Measurements from ENCODE around the gene PPFIA4.

The PPFIA4 gene

GRCh38 chr1:203072911-203073310, 46.6 kb downstream of the PPFIA4 start:
- Histone ChIP-seq H3K27me3 (replicated peaks; ENCODE audit: control insufficient read depth, insufficient read depth, low read length, poor library complexity, severe bottlenecking) (peaks cover 4% of the 10 kb centered on the region), H3K36me3 (ENCODE audit: control insufficient read depth, insufficient read depth, low read length) (no peaks in the 10 kb centered on the region), H3K27ac (ENCODE audit: insufficient read depth, low read length, poor library complexity, severe bottlenecking) (no peak overlapping the region), H3K4me3 (ENCODE audit: insufficient read depth, low read depth, low read length, poor library complexity, severe bottlenecking) (no peak overlapping the region), H3K9me3 (ENCODE audit: control insufficient read depth, low read length) (no peaks in the 10 kb centered on the region), H3K4me1 (ENCODE audit: control insufficient read depth, insufficient read depth, low read length, poor library complexity, severe bottlenecking) (peaks cover 9% of the 10 kb centered on the region)
- DNase-seq: no peak

DNA sequence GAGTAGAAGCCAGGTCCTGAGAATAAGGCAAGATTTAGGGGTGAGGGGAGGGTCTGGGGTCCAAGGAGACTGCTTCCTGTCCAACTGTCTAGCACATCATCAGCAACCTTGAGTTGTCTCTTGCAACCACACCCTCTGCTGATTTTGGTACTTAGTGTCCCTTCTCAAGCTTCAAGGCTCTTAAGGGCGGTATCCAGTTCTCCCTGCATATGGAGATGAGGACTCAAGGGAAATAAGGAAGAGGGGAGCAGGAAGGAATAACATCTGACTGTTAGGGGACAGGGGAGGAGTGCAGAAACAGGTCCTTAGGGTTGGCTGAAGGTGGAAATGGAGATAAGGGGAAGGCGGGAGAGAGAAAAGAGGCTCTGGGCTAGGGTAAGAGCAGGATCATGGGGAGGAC, 47.2 kb downstream of the PPFIA4 start:
- Histone ChIP-seq H3K36me3 (ENCODE audit: control insufficient read depth, insufficient read depth, low read length) (no peaks in the 10 kb centered on the region), H3K4me3 (ENCODE audit: insufficient read depth, low read depth, low read length, poor library complexity, severe bottlenecking) (no peak overlapping the region), H3K27me3 (replicated peaks; ENCODE audit: control insufficient read depth, insufficient read depth, low read length, poor library complexity, severe bottlenecking) (peaks cover 4% of the 10 kb centered on the region), H3K27ac (ENCODE audit: insufficient read depth, low read length, poor library complexity, severe bottlenecking) (no peak overlapping the region), H3K9me3 (ENCODE audit: control insufficient read depth, low read length) (no peaks in the 10 kb centered on the region), H3K4me1 (ENCODE audit: control insufficient read depth, insufficient read depth, low read length, poor library complexity, severe bottlenecking) (peaks cover 9% of the 10 kb centered on the region)
- DNase-seq: no peak

- no peak overlapping the region for H3K4me3 ChIP-seq (ENCODE audit: insufficient read depth, low read depth, low read length, poor library complexity, severe bottlenecking)
- H3K4me1 ChIP-seq (ENCODE audit: control insufficient read depth, insufficient read depth, low read length, poor library complexity, severe bottlenecking): peaks cover 9% of the 10 kb centered on the region
- no peak overlapping the region for H3K27ac ChIP-seq (ENCODE audit: insufficient read depth, low read length, poor library complexity, severe bottlenecking)
- peaks cover 4% of the 10 kb centered on the region for H3K27me3 ChIP-seq (replicated peaks; ENCODE audit: control insufficient read depth, insufficient read depth, low read length, poor library complexity, severe bottlenecking)
- DNase-seq: no peak
- no peaks in the 10 kb centered on the region for H3K36me3 ChIP-seq (ENCODE audit: control insufficient read depth, insufficient read depth, low read length)
- no peaks in the 10 kb centered on the region for H3K9me3 ChIP-seq (ENCODE audit: control insufficient read depth, low read length)
These were observed 48.3 kb downstream of the PPFIA4 start for GRCh38 chr1:203074610-203075009.

GRCh38 chr1:203075236-203076030, 49.1 kb downstream of the PPFIA4 start:
- DNase-seq: no peak
- H3K27me3 ChIP-seq (replicated peaks; ENCODE audit: control insufficient read depth, insufficient read depth, low read length, poor library complexity, severe bottlenecking): peaks cover 4% of the 10 kb centered on the region
- H3K27ac ChIP-seq (ENCODE audit: insufficient read depth, low read length, poor library complexity, severe bottlenecking): no peak overlapping the region
- no peak overlapping the region for H3K4me3 ChIP-seq (ENCODE audit: insufficient read depth, low read depth, low read length, poor library complexity, severe bottlenecking)
- H3K36me3 ChIP-seq (ENCODE audit: control insufficient read depth, insufficient read depth, low read length): no peaks in the 10 kb centered on the region
- peaks cover 9% of the 10 kb centered on the region for H3K4me1 ChIP-seq (ENCODE audit: control insufficient read depth, insufficient read depth, low read length, poor library complexity, severe bottlenecking)
- H3K9me3 ChIP-seq (ENCODE audit: control insufficient read depth, low read length): no peaks in the 10 kb centered on the region

GRCh38 chr1:203076031-203076511, 49.8 kb downstream of the PPFIA4 start:
- Histone ChIP-seq H3K27ac (ENCODE audit: insufficient read depth, low read length, poor library complexity, severe bottlenecking) (no peak overlapping the region), H3K4me3 (ENCODE audit: insufficient read depth, low read depth, low read length, poor library complexity, severe bottlenecking) (no peak overlapping the region), H3K27me3 (replicated peaks; ENCODE audit: control insufficient read depth, insufficient read depth, low read length, poor library complexity, severe bottlenecking) (peaks cover 6% of the 10 kb centered on the region), H3K4me1 (ENCODE audit: control insufficient read depth, insufficient read depth, low read length, poor library complexity, severe bottlenecking) (peaks cover 9% of the 10 kb centered on the region), H3K9me3 (ENCODE audit: control insufficient read depth, low read length) (no peaks in the 10 kb centered on the region), H3K36me3 (ENCODE audit: control insufficient read depth, insufficient read depth, low read length) (no peaks in the 10 kb centered on the region)
- DNase-seq: no peak

GRCh38 chr1:203077367-203077766, 51.1 kb downstream of the PPFIA4 start:
- Histone ChIP-seq H3K27ac (ENCODE audit: insufficient read depth, low read length, poor library complexity, severe bottlenecking) (no peak overlapping the region), H3K4me1 (ENCODE audit: control insufficient read depth, insufficient read depth, low read length, poor library complexity, severe bottlenecking) (peaks cover 9% of the 10 kb centered on the region), H3K27me3 (replicated peaks; ENCODE audit: control insufficient read depth, insufficient read depth, low read length, poor library complexity, severe bottlenecking) (peaks cover 7% of the 10 kb centered on the region), H3K4me3 (ENCODE audit: insufficient read depth, low read depth, low read length, poor library complexity, severe bottlenecking) (no peak overlapping the region), H3K9me3 (ENCODE audit: control insufficient read depth, low read length) (no peaks in the 10 kb centered on the region), H3K36me3 (ENCODE audit: control insufficient read depth, insufficient read depth, low read length) (no peaks in the 10 kb centered on the region)
- no peak for DNase-seq

DNA sequence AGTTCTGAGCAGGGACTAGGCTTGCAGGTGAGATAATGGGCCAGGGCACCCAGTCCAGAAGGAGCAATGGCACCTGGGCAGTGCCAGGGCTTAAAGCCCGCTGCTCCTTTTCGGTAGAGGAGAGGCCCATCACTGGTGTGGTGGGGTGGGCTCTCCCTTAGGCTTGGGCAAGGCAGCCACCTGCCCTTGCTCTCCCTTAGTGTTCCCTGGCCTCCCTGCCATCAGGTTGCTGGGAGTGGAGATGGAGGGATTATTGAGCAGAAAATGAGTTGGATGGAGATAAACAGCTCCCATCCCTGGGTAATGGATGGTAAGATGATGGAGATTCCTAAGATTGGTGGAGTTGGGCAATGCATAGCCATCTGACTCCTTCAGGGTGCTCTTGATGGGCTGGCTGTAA, 51.7 kb downstream of the PPFIA4 start:
- Histone ChIP-seq H3K27me3 (replicated peaks; ENCODE audit: control insufficient read depth, insufficient read depth, low read length, poor library complexity, severe bottlenecking) (peaks cover 7% of the 10 kb centered on the region), H3K27ac (ENCODE audit: insufficient read depth, low read length, poor library complexity, severe bottlenecking) (no peak overlapping the region)

GRCh38 chr1:203078478-203078877, 52.2 kb downstream of the PPFIA4 start:
- Histone ChIP-seq H3K9me3 (ENCODE audit: control insufficient read depth, low read length) (no peaks in the 10 kb centered on the region), H3K4me1 (ENCODE audit: control insufficient read depth, insufficient read depth, low read length, poor library complexity, severe bottlenecking) (peaks cover 9% of the 10 kb centered on the region), H3K27ac (ENCODE audit: insufficient read depth, low read length, poor library complexity, severe bottlenecking) (no peak overlapping the region), H3K4me3 (ENCODE audit: insufficient read depth, low read depth, low read length, poor library complexity, severe bottlenecking) (no peak overlapping the region), H3K27me3 (replicated peaks; ENCODE audit: control insufficient read depth, insufficient read depth, low read length, poor library complexity, severe bottlenecking) (peaks cover 7% of the 10 kb centered on the region), H3K36me3 (ENCODE audit: control insufficient read depth, insufficient read depth, low read length) (no peaks in the 10 kb centered on the region)
- DNase-seq: no peak

More for the DNA sequence above, 51.7 kb downstream of the PPFIA4 start:
- Histone ChIP-seq H3K4me3 (ENCODE audit: insufficient read depth, low read depth, low read length, poor library complexity, severe bottlenecking) (no peak overlapping the region), H3K4me1 (ENCODE audit: control insufficient read depth, insufficient read depth, low read length, poor library complexity, severe bottlenecking) (peaks cover 9% of the 10 kb centered on the region), H3K36me3 (ENCODE audit: control insufficient read depth, insufficient read depth, low read length) (no peaks in the 10 kb centered on the region), H3K9me3 (ENCODE audit: control insufficient read depth, low read length) (no peaks in the 10 kb centered on the region)
- no peak for DNase-seq

GRCh38 chr1:203080456-203080855, 54.2 kb downstream of the PPFIA4 start:
- Histone ChIP-seq H3K4me3 (ENCODE audit: insufficient read depth, low read depth, low read length, poor library complexity, severe bottlenecking) (no peak overlapping the region), H3K27me3 (replicated peaks; ENCODE audit: control insufficient read depth, insufficient read depth, low read length, poor library complexity, severe bottlenecking) (peaks cover 3% of the 10 kb centered on the region), H3K36me3 (ENCODE audit: control insufficient read depth, insufficient read depth, low read length) (no peaks in the 10 kb centered on the region), H3K9me3 (ENCODE audit: control insufficient read depth, low read length) (no peaks in the 10 kb centered on the region), H3K27ac (ENCODE audit: insufficient read depth, low read length, poor library complexity, severe bottlenecking) (no peak overlapping the region), H3K4me1 (ENCODE audit: control insufficient read depth, insufficient read depth, low read length, poor library complexity, severe bottlenecking) (peaks cover 7% of the 10 kb centered on the region)
- DNase-seq: no peak

DNA sequence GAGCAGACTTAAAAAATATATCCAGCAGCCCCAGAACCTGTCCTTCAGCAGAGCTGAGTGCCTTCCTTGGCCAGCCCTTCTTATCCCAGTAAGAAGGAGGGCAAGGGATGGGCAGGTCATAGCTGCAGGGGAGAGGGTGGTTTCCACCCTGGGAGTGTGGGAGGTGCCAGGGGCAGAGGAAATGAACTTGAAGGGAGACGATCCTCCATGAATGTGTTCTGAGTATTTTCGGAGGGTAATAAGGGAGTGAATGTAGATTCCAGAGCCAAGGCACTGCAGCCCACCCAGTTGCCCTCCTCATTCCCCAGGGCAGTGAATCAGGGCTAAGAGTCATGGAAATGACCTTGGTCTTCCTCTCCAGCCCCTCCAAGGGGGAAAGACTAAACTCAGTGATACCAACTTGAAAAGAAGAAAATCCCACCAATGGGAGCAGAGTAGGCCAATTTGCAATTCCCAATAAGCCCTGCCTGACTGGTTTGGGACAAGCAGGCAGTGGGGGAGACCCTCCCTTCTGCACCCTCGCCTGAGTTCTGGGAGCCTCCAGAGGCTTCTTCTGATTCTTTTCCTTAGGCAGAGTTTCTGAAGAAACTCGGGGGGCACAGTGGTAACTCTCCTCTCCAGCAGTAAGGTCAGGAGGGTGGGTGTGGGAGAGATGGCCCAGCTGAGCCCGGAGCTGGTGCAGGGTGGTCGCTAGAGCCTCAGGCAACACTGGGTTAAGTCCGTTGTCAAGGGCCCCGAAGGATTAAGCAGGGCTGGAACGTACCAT, 55.4 kb downstream of the PPFIA4 start:
- no peak for DNase-seq
- H3K4me1 ChIP-seq (ENCODE audit: control insufficient read depth, insufficient read depth, low read length, poor library complexity, severe bottlenecking): no peaks in the 10 kb centered on the region
- peaks cover 3% of the 10 kb centered on the region for H3K27me3 ChIP-seq (replicated peaks; ENCODE audit: control insufficient read depth, insufficient read depth, low read length, poor library complexity, severe bottlenecking)
- no peaks in the 10 kb centered on the region for H3K36me3 ChIP-seq (ENCODE audit: control insufficient read depth, insufficient read depth, low read length)
- H3K27ac ChIP-seq (ENCODE audit: insufficient read depth, low read length, poor library complexity, severe bottlenecking): no peak overlapping the region
- no peaks in the 10 kb centered on the region for H3K9me3 ChIP-seq (ENCODE audit: control insufficient read depth, low read length)
- no peak overlapping the region for H3K4me3 ChIP-seq (ENCODE audit: insufficient read depth, low read depth, low read length, poor library complexity, severe bottlenecking)
